Stomach (tissue), 4 donors: ENCODE measurements around the gene RUFY1.

Source experiments
- EP300 ChIP-seq: sonication (generic); formaldehyde crosslinking; IDR thresholded peaks from one replicate; pipeline ENCODE4 v1.6.1; 2017; ENCODE audit warnings: antibody characterized with exemption
- POLR2A ChIP-seq, 4 donors: fragments of 450-650 bp; IDR thresholded peaks; one replicate each; pipeline ENCODE4 v1.6.1; 2016; ENCODE audit warnings: antibody characterized with exemption in 4 of 4, control low read depth in 2 of 4, mild to moderate bottlenecking in 1 of 4, moderate library complexity in 1 of 4
- TF ChIP-seq, protein P1 (sequence below), 7 experiments: fragments of 450-650 bp in 4 of 7; fragments of 200-600 bp in 3 of 7; sonication (generic) in 3 of 7; IDR thresholded peaks; one replicate each; pipeline ENCODE4 v1.5.1; 2016 to 2019; ENCODE audit warnings: antibody characterized with exemption in 7 of 7, control low read depth in 2 of 7, mild to moderate bottlenecking in 1 of 7

DNA sequence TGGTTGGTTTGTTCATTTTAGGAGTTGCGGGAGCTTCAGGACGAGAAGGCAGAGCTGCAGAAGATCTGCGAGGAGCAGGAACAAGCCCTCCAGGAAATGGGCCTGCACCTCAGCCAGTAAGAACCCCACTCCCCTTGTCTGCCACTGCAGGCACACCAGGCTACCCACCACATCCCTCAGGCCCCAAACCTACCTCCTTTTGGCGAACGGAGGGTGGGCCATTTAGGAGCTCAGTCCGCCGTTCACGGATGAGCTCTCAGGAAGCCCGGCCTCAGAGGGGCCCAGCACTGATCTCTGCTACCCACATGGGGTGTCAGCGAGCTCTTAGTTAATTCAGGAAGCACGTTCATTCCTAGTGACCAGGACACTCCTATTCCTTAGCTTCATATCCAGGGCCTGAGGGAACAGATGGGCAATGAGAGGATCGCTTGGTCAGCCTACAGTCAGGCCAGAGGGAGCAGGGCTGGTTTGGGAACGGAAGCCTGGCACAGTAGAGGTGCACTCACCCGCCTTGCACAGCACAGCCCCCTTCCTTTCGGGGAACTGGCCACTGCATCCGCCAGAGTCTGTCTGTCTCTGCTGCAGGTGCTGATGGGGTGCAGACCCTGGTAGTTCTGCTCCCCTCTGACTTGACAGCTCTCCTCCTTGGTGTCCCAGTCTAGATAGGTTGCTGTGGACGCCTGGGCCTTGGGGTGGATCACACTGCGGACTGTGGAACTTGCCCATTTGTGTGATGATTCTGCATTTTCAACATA is 51.7 kb downstream of the RUFY1 start:
- TF ChIP-seq EP300 (no peak), POLR2A (IDR thresholded peaks at IDR 0.05) (no peak)
- TF ChIP-seq, protein P1, sequence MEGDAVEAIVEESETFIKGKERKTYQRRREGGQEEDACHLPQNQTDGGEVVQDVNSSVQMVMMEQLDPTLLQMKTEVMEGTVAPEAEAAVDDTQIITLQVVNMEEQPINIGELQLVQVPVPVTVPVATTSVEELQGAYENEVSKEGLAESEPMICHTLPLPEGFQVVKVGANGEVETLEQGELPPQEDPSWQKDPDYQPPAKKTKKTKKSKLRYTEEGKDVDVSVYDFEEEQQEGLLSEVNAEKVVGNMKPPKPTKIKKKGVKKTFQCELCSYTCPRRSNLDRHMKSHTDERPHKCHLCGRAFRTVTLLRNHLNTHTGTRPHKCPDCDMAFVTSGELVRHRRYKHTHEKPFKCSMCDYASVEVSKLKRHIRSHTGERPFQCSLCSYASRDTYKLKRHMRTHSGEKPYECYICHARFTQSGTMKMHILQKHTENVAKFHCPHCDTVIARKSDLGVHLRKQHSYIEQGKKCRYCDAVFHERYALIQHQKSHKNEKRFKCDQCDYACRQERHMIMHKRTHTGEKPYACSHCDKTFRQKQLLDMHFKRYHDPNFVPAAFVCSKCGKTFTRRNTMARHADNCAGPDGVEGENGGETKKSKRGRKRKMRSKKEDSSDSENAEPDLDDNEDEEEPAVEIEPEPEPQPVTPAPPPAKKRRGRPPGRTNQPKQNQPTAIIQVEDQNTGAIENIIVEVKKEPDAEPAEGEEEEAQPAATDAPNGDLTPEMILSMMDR (IDR thresholded peaks at IDR 0.05), result no peak
